ENCODE results near the gene BPIFB2. TPM values are rescaled to one million over a fixed set of nuclear protein-coding genes. Genes with fewer than 3 reads are reported as not detected.

Gene BPIFB2
- total RNA-seq, 2 donors from 2014 or later: not detected

DNA sequence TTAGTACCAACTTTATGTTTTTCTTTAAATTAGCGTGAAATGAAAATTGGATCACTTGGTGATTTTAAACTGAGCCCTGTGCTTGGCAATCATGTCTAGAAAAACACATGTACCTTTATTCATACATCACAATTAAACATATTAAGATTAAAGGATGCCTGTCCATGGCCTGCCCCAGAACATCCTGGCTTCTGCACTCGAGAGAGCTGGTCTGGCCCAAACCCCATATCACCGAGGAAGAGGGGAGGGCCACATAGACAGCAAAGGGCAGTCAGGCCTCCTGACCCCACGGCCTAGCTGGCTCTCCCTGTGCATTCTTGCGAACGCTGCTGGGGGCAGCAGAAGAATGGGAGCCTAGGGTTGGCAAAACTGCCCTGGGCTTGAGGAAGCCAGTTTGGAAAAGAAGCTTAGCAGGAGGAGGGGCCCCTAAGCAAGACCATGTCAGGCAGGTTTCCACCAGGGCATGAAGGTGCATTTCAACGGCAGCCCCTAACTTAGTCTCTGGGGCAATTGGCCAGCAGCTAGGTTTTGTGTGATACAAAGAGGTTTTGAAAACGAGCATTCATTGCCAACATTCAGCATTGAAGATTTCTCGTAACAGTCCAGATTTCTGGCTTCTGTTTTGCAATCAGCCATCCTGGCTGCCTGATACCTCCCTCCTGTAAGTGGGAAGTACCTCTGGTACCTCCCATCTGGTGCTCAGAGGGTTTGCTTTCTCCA lies 54.8 kb downstream of the BPIFB2 start:
- H3K27ac Mint-ChIP-seq: no peak overlapping the region
- ATAC-seq (replicated peaks in 1 of 2): no peak
- no peaks in the 10 kb centered on the region for H3K27me3 Mint-ChIP-seq (ENCODE audit: low read depth)
- H3K36me3 Mint-ChIP-seq (ENCODE audit: insufficient read depth in 2 of 2): no peaks in the 10 kb centered on the region
- H3K9me3 Mint-ChIP-seq: no peaks in the 10 kb centered on the region
- H3K4me1 Mint-ChIP-seq (ENCODE audit: low read depth): no peaks in the 10 kb centered on the region
- DNase-seq: no peak
- no peak overlapping the region for H3K4me3 Mint-ChIP-seq

DNA sequence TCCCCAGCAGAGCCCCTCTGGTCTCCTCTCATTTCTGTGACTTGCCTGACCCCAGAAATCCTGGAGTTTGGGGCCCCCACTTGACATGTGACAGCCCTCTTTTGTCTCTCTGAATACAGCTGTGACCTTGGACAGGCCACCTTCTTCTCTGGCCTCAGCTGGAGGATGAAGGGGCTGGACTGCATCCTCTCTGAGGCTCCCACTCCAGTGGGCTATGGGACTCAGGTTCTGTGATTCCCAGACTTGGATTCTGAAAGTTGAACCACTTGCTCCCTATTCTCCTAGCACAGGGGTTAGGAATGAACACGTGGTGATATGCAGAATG lies 55.3 kb downstream of the BPIFB2 start:
- no peaks in the 10 kb centered on the region for H3K36me3 Mint-ChIP-seq (ENCODE audit: insufficient read depth in 2 of 2)
- H3K27me3 Mint-ChIP-seq (ENCODE audit: low read depth): no peaks in the 10 kb centered on the region
- DNase-seq (no peak), ATAC-seq (replicated peaks in 1 of 2) (no peak)
- H3K27ac Mint-ChIP-seq: no peak overlapping the region
- no peak overlapping the region for H3K4me3 Mint-ChIP-seq
- H3K9me3 Mint-ChIP-seq: no peaks in the 10 kb centered on the region
- H3K4me1 Mint-ChIP-seq (ENCODE audit: low read depth): no peaks in the 10 kb centered on the region

DNA sequence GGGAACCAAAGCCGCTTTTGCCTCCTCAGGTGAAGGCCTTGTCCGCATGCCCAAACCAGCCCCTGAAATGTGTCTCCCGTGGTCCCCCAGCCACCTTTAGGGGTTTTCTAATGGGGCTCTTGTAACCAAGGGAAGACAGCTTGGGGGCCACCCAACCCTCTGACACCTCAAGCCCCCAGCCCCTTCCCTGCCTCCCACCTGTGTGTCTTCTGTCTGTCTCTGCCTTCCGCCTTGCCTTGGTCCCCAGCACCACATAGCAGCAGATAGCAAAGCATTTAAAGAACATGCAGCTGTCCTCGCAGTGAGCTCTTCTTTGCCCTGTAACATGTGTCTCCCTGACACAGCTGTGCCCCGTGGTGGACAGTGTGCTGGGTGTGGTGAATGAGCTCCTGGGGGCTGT lies 55.8 kb downstream of the BPIFB2 start:
- no peak for DNase-seq
- Mint-ChIP-seq H3K4me1 (ENCODE audit: low read depth) (peaks cover 5% of the 10 kb centered on the region), H3K27me3 (ENCODE audit: low read depth) (no peaks in the 10 kb centered on the region), H3K9me3 (no peaks in the 10 kb centered on the region), H3K27ac (no peak overlapping the region), H3K36me3 (ENCODE audit: insufficient read depth in 2 of 2) (no peaks in the 10 kb centered on the region), H3K4me3 (no peak overlapping the region)
- no peak for ATAC-seq (replicated peaks in 1 of 2)

DNA sequence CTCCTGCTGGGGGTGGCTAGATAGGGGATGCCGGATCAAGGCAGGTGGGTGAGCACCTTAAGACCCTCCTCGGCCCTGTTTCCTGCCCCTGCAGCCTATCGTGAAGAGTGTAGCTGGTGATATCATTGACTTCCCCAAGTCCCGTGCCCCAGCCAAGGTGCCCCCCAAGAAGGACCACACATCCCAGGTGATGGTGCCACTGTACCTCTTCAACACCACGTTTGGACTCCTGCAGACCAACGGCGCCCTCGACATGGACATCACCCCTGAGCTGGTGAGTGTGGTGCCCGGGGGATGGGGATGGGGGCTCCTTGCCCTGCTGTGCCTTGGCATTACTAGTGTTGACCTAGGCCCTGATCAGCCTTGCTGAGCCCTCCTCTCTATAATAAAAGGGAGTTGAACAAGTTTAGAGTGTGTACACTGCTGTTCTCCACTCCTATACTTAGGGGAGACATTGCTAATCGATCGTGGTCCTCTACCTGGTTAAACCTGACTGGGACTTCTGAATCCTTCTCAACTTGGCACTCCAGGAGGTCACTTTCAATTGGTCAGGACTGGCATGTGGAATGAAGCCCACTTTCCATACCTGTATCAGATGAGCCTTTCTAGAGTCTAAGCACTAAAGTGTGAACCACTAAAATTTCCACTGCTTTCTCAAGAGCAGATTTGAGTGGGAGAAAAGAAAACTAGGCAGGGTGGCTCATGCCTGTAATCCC lies 57.2 kb downstream of the BPIFB2 start:
- no peak for DNase-seq
- no peak for ATAC-seq (replicated peaks in 1 of 2)
- no peak overlapping the region for H3K4me3 Mint-ChIP-seq

DNA sequence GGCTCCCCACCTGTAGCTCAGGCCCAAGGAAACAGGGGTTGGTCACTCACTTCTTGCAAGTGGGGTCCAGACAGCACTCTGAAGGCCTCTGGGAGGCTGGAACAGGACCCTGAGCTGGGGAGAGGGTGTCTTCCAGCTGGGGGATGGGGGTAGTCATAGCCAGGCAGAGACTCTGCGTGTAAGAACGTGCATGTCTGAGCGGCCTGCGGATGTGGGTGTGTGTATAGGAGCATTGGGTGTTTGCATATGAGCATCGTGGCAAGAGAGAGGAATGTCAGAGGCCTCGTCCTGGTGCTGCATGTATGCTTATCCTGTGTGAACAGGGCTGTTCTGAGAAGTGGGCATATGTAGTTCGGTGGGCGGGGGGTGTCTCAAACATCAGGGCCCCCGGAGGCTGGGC lies 58.3 kb downstream of the BPIFB2 start:
- Mint-ChIP-seq H3K27me3 (ENCODE audit: low read depth) (no peaks in the 10 kb centered on the region), H3K4me1 (ENCODE audit: low read depth) (peaks cover 5% of the 10 kb centered on the region)
- no peak for ATAC-seq (replicated peaks in 1 of 2)

More for the DNA sequence above, 57.2 kb downstream of the BPIFB2 start:
- Mint-ChIP-seq H3K36me3 (ENCODE audit: insufficient read depth in 2 of 2) (no peaks in the 10 kb centered on the region), H3K9me3 (no peaks in the 10 kb centered on the region), H3K4me1 (ENCODE audit: low read depth) (peaks cover 5% of the 10 kb centered on the region), H3K27ac (no peak overlapping the region), H3K27me3 (ENCODE audit: low read depth) (no peaks in the 10 kb centered on the region)

DNA sequence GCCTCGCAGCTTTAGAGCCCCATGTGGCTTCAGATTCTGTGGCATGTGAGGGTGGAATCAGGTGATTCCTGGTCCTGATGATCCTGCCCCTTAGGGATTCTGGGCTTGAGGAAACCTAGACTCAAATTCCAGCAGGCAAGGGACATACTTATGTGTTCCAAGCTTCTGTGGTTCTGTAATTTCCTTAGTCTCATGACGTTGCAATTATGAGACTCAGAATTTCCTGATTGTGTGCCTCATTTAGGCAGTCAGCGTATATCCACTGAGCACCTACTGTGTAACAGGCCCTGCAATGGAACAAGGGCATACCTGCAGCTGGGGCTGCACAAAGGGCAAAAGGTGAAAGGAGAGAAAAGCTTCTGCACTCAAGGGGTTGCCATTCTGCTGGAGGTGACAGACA lies 60.3 kb downstream of the BPIFB2 start:
- Mint-ChIP-seq H3K9me3 (no peaks in the 10 kb centered on the region), H3K27me3 (ENCODE audit: low read depth) (no peaks in the 10 kb centered on the region), H3K4me3 (no peak overlapping the region), H3K4me1 (ENCODE audit: low read depth) (peaks cover 5% of the 10 kb centered on the region), H3K27ac (no peak overlapping the region), H3K36me3 (ENCODE audit: insufficient read depth in 2 of 2) (no peaks in the 10 kb centered on the region)
- ATAC-seq (replicated peaks in 1 of 2): no peak
- no peak for DNase-seq

More for the DNA sequence above, 58.3 kb downstream of the BPIFB2 start:
- Mint-ChIP-seq H3K9me3 (no peaks in the 10 kb centered on the region), H3K4me3 (no peak overlapping the region), H3K27ac (no peak overlapping the region), H3K36me3 (ENCODE audit: insufficient read depth in 2 of 2) (no peaks in the 10 kb centered on the region)
- DNase-seq: no peak

DNA sequence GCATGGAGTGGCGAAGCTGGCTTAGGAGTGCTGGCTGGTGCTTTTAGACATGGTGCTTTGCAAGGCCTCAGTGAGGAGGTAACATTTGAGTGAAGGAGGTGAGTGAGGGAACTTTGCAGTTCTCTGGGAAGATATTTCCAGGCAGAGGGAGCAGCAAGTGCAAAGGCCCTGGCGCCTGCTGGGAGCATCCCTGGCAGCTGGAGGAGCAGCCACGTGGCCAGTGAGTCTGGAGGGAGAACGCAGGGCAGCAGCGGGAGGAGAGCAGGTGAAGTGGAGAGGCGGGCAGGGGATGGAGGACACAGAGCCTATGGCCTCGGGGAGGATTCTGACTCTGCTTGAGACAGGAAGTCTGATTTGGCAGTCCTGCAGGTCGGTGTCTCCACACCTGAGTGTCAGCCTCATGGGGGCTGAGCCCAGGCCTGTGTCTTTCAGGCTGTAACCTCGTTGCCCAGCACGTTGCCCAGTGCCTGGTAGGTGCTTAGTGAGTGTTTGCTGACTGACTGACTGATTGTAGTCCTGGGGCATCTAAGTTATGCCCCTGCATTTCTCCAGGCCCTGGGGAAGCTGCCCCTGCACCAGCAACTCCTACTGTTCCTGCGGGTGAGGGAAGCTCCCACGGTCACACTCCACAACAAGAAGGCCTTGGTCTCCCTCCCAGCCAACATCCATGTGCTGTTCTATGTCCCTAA lies 60.9 kb downstream of the BPIFB2 start:
- no peaks in the 10 kb centered on the region for H3K27me3 Mint-ChIP-seq (ENCODE audit: low read depth)
- no peaks in the 10 kb centered on the region for H3K36me3 Mint-ChIP-seq (ENCODE audit: insufficient read depth in 2 of 2)
- DNase-seq (no peak), ATAC-seq (replicated peaks in 1 of 2) (no peak)
- no peak overlapping the region for H3K4me3 Mint-ChIP-seq
- H3K9me3 Mint-ChIP-seq: no peaks in the 10 kb centered on the region
- no peak overlapping the region for H3K27ac Mint-ChIP-seq
- H3K4me1 Mint-ChIP-seq (ENCODE audit: low read depth): peaks cover 5% of the 10 kb centered on the region

DNA sequence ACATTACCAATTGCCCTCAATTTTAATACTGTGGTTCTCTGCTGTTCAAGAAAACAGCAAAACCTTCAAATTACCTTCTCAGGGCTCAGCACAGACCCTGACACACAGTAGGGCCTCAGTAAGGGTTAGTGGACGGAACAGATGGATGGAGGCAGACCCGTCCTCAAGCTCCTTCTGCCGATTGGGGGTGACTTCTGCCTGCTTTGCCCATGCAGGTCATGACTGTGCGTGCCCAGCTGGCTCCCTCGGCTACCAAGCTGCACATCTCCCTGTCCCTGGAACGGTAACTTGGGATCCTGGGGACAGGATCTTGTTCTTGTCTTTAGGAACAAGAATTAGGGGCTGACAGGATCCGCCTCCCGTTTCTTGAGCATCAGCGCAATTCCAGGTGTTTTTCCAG lies 62.2 kb downstream of the BPIFB2 start:
- Mint-ChIP-seq H3K4me3 (no peak overlapping the region), H3K4me1 (ENCODE audit: low read depth) (peaks cover 5% of the 10 kb centered on the region), H3K9me3 (no peaks in the 10 kb centered on the region), H3K27me3 (ENCODE audit: low read depth) (no peaks in the 10 kb centered on the region), H3K27ac (no peak overlapping the region), H3K36me3 (ENCODE audit: insufficient read depth in 2 of 2) (no peaks in the 10 kb centered on the region)
- DNase-seq (no peak), ATAC-seq (replicated peaks in 1 of 2) (no peak)

DNA sequence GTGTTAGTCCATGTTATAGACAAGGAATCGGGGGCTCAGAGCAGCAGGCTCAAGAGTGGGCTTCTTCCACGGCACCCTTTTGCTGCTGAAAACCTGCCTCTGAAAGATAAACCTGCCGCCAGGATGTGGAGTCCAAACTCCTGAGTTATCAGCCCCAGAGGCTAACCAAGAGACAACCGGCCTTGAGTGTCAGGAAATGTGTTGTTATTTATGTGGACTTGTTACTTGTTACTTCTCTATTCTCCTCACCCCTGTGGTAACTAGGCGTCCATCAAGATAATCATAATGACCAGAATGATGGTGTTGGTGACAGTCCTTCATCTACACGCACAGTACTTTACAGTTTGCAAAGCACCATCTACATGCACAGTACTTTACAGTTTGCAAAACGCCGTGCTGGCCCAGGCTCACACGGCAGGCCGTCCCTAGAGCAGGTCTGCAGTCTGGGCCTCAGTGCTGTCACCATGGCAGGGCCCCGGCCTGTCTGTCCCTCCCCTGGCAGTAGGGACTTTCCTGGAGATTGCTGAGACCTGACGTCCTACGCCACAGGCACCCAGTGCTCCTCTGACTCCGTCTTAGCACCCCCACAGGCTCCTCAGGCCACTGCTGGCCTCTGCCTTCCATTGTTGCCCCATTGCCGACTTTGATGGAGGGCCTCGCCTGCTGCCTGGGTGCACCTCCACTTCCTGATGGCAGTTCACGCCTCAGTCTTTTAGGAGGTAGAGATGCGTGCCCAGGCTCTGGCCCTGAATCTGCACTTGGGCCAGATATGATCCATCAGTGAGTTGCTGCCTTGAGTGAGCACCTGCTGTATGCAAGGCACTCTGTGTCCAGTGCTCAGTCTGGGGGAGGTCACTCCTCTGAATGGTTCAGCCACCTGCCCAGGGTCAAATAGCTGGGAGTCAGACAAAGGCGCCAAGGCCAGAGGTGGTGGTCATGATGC lies 62.9 kb downstream of the BPIFB2 start:
- no peak for DNase-seq
- Mint-ChIP-seq H3K27me3 (ENCODE audit: low read depth) (no peaks in the 10 kb centered on the region), H3K4me3 (no peak overlapping the region), H3K9me3 (no peaks in the 10 kb centered on the region), H3K27ac (no peak overlapping the region), H3K36me3 (ENCODE audit: insufficient read depth in 2 of 2) (no peaks in the 10 kb centered on the region), H3K4me1 (ENCODE audit: low read depth) (peaks cover 5% of the 10 kb centered on the region)
- no peak for ATAC-seq (replicated peaks in 1 of 2)

DNA sequence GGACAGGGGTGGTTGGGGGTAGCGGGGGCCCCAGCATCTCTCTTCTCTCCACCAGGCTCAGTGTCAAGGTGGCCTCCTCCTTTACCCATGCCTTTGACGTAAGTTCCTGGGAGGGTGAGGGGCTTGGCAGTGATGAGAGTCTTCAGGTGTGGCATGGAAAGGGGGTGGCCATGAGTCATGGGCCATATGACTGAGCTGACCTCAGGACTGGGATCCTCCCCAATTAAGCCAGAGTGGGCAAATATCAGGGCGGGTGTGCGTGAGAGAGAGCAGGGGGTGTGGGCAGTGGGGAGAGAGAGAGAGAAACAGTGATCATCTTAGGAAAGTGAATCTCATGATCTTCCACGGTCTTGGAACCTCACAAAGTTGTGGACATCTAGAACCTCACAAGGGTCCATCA lies 63.7 kb downstream of the BPIFB2 start:
- DNase-seq (no peak), ATAC-seq (replicated peaks in 1 of 2) (no peak)
- Mint-ChIP-seq H3K36me3 (ENCODE audit: insufficient read depth in 2 of 2) (no peaks in the 10 kb centered on the region), H3K4me1 (ENCODE audit: low read depth) (peaks cover 5% of the 10 kb centered on the region), H3K9me3 (no peaks in the 10 kb centered on the region), H3K27me3 (ENCODE audit: low read depth) (no peaks in the 10 kb centered on the region), H3K4me3 (no peak overlapping the region), H3K27ac (no peak overlapping the region)

DNA sequence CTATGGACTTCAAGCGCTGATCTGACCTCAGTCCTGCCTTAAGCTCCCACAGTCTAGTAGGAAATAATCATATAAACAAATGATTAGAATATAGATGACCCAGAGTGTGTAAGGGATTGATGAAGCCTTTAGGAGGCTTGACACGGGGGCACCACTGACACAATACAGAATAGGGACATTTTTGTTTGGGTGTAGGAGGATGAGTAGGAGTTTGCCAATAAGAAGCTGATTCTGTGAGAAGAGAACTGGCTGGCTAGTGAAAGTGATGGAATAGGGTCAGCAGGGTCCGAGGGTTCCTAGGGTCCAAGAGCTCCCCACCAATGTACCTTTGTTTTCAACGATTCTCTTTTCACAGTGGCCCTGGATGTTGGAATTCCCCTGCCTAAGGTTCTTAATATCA lies 64.9 kb downstream of the BPIFB2 start:
- Mint-ChIP-seq H3K4me1 (ENCODE audit: low read depth) (peaks cover 5% of the 10 kb centered on the region), H3K27ac (no peak overlapping the region), H3K4me3 (no peak overlapping the region), H3K9me3 (no peaks in the 10 kb centered on the region), H3K27me3 (ENCODE audit: low read depth) (no peaks in the 10 kb centered on the region), H3K36me3 (ENCODE audit: insufficient read depth in 2 of 2) (no peaks in the 10 kb centered on the region)
- ATAC-seq (replicated peaks in 1 of 2): no peak
- no peak for DNase-seq

DNA sequence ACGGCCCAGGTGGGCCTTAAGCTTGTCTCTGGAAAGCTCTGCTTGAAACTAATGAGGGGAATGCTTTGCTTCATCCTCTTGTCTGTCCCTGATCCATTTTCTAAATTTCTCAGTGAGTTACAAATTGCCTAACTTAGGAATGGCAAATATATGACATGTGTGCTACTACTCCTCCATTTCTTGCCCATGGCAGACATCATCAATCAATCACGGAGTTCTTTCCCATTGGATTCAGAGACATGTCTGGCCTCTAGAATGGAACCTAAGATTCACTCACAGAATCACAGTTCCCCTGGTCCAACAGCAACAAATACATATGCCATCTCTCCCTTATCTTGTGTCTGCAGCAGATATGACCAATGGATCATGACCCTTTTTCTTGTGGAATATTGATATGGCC lies 65.3 kb downstream of the BPIFB2 start:
- DNase-seq: no peak

More for the DNA sequence above, 65.3 kb downstream of the BPIFB2 start:
- Mint-ChIP-seq H3K4me1 (ENCODE audit: low read depth) (peaks cover 5% of the 10 kb centered on the region), H3K27ac (no peak overlapping the region), H3K4me3 (no peak overlapping the region), H3K36me3 (ENCODE audit: insufficient read depth in 2 of 2) (no peaks in the 10 kb centered on the region), H3K9me3 (no peaks in the 10 kb centered on the region), H3K27me3 (ENCODE audit: low read depth) (no peaks in the 10 kb centered on the region)
- ATAC-seq (replicated peaks in 1 of 2): no peak

Measured in activated T-cell treated with anti-CD3 and anti-CD28 coated beads, Interleukin-2, amount 50 U/mL, for 72 hours (primary cell).